ENCODE data around the gene FAM170B.

Gene FAM170B

GRCh38 chr10:49090696-49091380 is 43.0 kb downstream of the FAM170B start:
- no peak overlapping the region for H3K4me2 ChIP-seq (ENCODE audit: low read depth, low read length, poor library complexity, severe bottlenecking)
- no peaks in the 10 kb centered on the region for H3K27me3 ChIP-seq (ENCODE audit: insufficient read depth, low read length, poor library complexity, severe bottlenecking)

GRCh38 chr10:49090189-49090575 is 43.6 kb downstream of the FAM170B start:
- no peaks in the 10 kb centered on the region for H3K9me2 ChIP-seq (replicated peaks; ENCODE audit: low read depth, low read length)
- H3K9me3 ChIP-seq (ENCODE audit: insufficient read depth, low read depth, low read length) = 0 out of 2 replicates have a peak, but pooled peaks cover 6% of the 10 kb centered on the region
- H3K4me3 ChIP-seq (ENCODE audit: low read length, poor library complexity, severe bottlenecking) = no peak overlapping the region
- no peaks in the 10 kb centered on the region for H3K27me3 ChIP-seq (ENCODE audit: insufficient read depth, low read length, poor library complexity, severe bottlenecking)
- no peak overlapping the region for H3K4me2 ChIP-seq (ENCODE audit: low read depth, low read length, poor library complexity, severe bottlenecking)
- no peaks in the 10 kb centered on the region for H3F3A ChIP-seq (ENCODE audit: low read depth)
- no peak overlapping the region for H2AFZ ChIP-seq (ENCODE audit: low read length)
- no peaks in the 10 kb centered on the region for H4K20me1 ChIP-seq (ENCODE audit: insufficient read depth, low read length, poor library complexity, severe bottlenecking)
- H3K79me2 ChIP-seq (ENCODE audit: insufficient read depth, low read length) = no peaks in the 10 kb centered on the region
- no peaks in the 10 kb centered on the region for H3K36me3 ChIP-seq (ENCODE audit: insufficient read depth, low read length)
- no peak overlapping the region for H3K9ac ChIP-seq (ENCODE audit: low read depth, low read length, poor library complexity, severe bottlenecking)
- H3K4me1 ChIP-seq (ENCODE audit: insufficient read depth, low read length, poor library complexity, severe bottlenecking) = no peaks in the 10 kb centered on the region
- TF ChIP-seq CTCF (conservative IDR thresholded peaks at IDR 0.05; ENCODE audit: low read length) (no peak), EZH2phosphoT487 (IDR thresholded peaks at IDR 0.05; ENCODE audit: borderline replicate concordance) (no peak)

More at GRCh38 chr10:49090696-49091380, 43.0 kb downstream of the FAM170B start:
- Histone ChIP-seq H3K9me2 (replicated peaks; ENCODE audit: low read depth, low read length) (no peaks in the 10 kb centered on the region), H2AFZ (ENCODE audit: low read length) (no peak overlapping the region), H3K9ac (ENCODE audit: low read depth, low read length, poor library complexity, severe bottlenecking) (no peak overlapping the region), H3F3A (ENCODE audit: low read depth) (no peaks in the 10 kb centered on the region), H3K4me1 (ENCODE audit: insufficient read depth, low read length, poor library complexity, severe bottlenecking) (no peaks in the 10 kb centered on the region), H3K79me2 (ENCODE audit: insufficient read depth, low read length) (no peaks in the 10 kb centered on the region), H3K9me3 (ENCODE audit: insufficient read depth, low read depth, low read length) (0 out of 2 replicates have a peak, but pooled peaks cover 6% of the 10 kb centered on the region), H3K36me3 (ENCODE audit: insufficient read depth, low read length) (no peaks in the 10 kb centered on the region), H3K4me3 (ENCODE audit: low read length, poor library complexity, severe bottlenecking) (no peak overlapping the region), H4K20me1 (ENCODE audit: insufficient read depth, low read length, poor library complexity, severe bottlenecking) (no peaks in the 10 kb centered on the region)
- TF ChIP-seq EZH2phosphoT487 (IDR thresholded peaks at IDR 0.05; ENCODE audit: borderline replicate concordance) (no peak), CTCF (conservative IDR thresholded peaks at IDR 0.05; ENCODE audit: low read length) (no peak)

GRCh38 chr10:49089557-49090188 is 44.1 kb downstream of the FAM170B start:
- H3K36me3 ChIP-seq (ENCODE audit: insufficient read depth, low read length) = no peaks in the 10 kb centered on the region
- H3K9ac ChIP-seq (ENCODE audit: low read depth, low read length, poor library complexity, severe bottlenecking) = no peak overlapping the region
- TF ChIP-seq CTCF (conservative IDR thresholded peaks at IDR 0.05; ENCODE audit: low read length) = no peak
- TF ChIP-seq EZH2phosphoT487 (IDR thresholded peaks at IDR 0.05; ENCODE audit: borderline replicate concordance) = no peak
- no peaks in the 10 kb centered on the region for H3K27me3 ChIP-seq (ENCODE audit: insufficient read depth, low read length, poor library complexity, severe bottlenecking)
- H3K79me2 ChIP-seq (ENCODE audit: insufficient read depth, low read length) = no peaks in the 10 kb centered on the region
- H2AFZ ChIP-seq (ENCODE audit: low read length) = no peak overlapping the region
- no peaks in the 10 kb centered on the region for H3K4me1 ChIP-seq (ENCODE audit: insufficient read depth, low read length, poor library complexity, severe bottlenecking)
- no peak overlapping the region for H3K4me2 ChIP-seq (ENCODE audit: low read depth, low read length, poor library complexity, severe bottlenecking)
- no peaks in the 10 kb centered on the region for H3F3A ChIP-seq (ENCODE audit: low read depth)
- H4K20me1 ChIP-seq (ENCODE audit: insufficient read depth, low read length, poor library complexity, severe bottlenecking) = no peaks in the 10 kb centered on the region
- 0 out of 2 replicates have a peak, but pooled peaks cover 6% of the 10 kb centered on the region for H3K9me3 ChIP-seq (ENCODE audit: insufficient read depth, low read depth, low read length)
- H3K9me2 ChIP-seq (replicated peaks; ENCODE audit: low read depth, low read length) = no peaks in the 10 kb centered on the region
- H3K4me3 ChIP-seq (ENCODE audit: low read length, poor library complexity, severe bottlenecking) = no peak overlapping the region

Data from Loucy (cell line).